GM19468 (cell line): ENCODE results near the gene MCU.
"Not testable (repeated sequence)": the region's sequence is repeated elsewhere in the genome, so short reads cannot be mapped to it uniquely, and the experiment has no call there.

ENCODE experiments used
- ATAC-seq: cut with Tn5 transposase; IDR thresholded peaks from one replicate; pipeline ENCODE4 v1.9.1; 2021; ENCODE audit warnings: mild to moderate bottlenecking, moderate library complexity, moderate number of reproducible peaks; ENCODE audit not compliant: unreplicated experiment; ENCODE audit errors: extremely low read depth

MCU gene

DNA sequence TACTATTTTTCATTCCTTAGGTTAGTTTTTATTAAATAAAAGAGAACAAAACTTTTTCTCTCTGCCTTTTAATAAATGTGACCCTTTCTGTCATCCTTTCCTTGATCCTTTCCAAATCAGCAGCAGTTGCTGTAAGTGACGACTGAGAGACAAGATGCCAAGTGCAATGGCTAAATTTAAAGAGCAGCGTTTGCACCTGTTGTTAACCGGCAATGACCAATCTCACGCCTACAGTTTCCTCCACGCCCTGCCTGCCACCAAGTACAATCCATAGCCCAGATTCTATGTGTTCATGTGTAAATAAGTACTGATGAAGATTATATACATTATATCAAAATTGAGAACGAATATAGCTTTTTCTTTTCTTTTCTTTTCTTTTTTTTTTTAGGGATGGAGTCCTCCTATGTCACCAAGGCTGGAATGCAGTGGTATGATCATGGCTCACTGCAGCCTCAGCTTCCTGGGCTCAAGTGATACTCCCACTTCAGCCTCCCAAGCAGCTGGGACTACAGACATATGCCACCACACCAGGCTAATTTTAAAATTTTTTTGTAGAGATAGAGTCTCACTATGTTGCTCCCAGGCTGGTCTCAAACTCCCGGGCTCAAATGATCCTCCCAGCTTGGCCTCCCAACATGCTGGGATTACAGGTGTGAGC is 6.5 kb upstream of the MCU start:
- ATAC-seq = no peak

DNA sequence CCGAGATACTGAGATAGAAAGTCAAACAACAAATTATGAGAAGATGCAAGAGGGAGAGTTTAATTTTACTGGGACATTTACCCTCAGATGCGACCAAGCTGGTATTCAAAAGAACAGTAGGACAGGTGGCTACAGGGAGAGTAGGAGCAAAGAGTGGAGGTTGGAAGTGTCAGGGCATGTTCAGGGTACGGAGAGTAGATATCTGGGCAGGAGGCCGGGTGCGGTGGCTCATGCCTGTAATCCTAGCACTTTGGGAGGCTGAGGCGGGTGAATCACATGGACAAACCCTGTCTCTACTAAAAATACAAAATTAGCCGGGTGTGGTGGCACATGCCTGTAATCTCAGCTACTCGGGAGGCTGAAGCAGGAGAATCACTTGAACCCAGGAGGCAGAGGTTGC is 5.5 kb upstream of the MCU start:
- ATAC-seq = not testable (repeated sequence)

DNA sequence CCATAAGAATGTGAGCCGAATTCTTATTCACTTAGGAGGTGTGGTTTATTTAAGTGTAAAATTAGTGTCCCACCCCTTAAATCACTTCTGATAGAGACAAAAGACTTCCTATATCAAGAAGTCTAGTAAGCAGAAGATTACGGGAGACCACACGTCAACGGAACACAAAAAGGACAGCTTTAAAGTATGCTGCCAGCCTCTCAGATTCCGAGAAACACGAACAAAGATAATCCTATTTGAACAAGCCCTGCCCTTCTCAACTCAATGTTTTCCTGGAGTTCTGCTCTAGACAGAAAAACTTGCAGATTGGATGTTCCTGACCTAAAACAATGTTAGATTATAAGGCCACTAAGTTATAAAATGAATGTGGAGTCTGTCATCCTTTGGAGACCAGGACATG is 4.9 kb upstream of the MCU start:
- no peak for ATAC-seq

- ATAC-seq = no peak
Measured at GRCh38 chr10:72688208-72688651, 3.7 kb upstream of the MCU start.

DNA sequence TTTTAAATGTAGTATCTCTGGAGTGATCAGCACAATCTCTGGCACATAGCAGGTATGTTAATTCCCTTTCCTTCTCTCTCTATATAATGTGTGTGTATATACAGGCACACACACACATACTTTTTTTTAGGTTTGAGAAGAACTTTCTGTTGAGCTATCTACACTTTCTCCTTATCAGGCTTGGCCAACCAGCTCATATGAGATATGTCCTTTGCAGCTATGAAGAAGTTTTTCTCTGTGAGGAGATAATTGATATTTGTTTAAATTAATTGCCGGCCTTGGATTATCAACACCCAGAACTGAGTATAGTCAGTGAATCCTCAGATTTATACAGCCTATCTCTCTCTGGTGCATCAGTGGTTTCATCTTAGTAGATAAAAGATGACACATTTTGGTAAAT is 2.3 kb upstream of the MCU start:
- no peak for ATAC-seq

- ATAC-seq = no peak
Measured at GRCh38 chr10:72690071-72690755, 1.7 kb upstream of the MCU start.

DNA sequence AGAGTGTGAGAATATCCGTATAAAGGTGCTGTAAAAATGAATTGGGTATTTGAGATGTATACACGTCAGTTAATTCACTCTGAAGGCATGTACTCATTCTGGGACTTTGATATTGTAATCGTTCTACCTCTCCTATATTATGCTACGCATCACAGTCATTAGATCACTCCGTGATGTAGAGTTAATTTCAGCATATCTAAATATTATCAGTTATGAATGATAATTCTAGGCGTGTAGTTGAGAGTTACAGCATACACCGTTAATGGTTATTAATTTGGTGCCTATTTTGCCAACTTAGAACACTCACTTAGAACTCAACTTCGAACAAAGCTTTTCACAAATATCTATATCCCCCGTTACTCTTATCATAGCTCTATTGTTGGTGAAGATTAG is 477 bp upstream of the MCU start:
- ATAC-seq = no peak

GRCh38 chr10:72692744-72692993 is 726 bp downstream of the MCU start:
- ATAC-seq = no peak

DNA sequence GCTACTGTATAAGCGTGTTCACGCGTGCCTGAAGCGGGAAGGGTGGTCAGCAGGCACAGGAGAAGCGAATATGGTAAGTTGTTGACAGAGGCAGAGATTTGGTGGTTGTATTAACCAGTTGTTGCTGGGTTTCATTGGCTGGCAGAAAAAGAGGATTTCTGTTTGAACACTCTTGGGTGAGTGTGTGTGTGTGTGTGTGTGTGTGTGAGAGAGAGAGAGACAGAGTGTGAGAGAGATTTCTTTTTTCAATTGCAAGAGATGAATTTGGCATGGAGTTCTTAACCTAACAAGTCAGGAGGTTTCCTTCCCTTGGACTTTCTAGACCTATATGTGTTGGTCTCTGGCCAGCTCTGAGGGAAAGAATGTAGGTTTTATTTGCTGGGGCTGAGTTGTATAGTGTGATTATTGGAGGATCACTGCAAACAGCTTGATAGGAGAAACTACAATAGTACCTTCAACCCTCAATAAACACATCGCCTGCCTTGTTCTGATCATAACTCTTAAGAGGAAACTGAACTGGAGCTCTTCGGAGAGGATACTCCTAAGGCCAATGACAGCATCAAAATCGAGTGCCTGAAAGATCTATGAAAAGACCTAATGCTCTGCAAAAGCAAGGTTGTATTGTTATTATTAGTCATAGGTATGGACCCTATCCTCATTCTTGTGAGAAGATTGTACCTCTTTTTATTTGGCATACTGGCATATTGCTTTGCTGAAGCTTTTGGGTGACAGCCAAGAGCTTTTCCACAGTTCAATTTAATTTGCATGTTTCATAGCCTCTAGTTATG is 1.2 kb downstream of the MCU start:
- no peak for ATAC-seq

GRCh38 chr10:72694476-72695369 is 2.8 kb downstream of the MCU start:
- ATAC-seq = no peak

DNA sequence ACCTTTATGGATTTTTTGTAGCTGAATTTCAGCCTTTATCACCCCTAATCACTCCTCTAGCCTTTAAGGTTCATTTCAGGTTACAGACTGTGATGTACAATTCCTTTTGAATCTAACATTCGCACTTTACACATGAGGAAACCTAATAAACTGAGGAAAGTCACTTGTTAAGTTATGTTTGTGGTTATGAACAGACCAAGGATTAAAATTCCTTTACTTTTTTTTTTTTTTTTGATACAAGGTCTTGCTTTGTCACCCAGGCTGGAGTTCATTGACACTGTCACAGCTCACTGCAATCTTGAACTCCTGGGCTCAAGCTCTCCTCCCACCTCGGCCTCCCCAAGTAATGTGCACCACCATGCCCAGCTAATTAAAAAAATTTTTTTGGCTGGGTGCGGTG is 3.6 kb downstream of the MCU start:
- ATAC-seq = no peak

- no peak for ATAC-seq
Measured at GRCh38 chr10:72697716-72698115, 5.8 kb downstream of the MCU start.

GRCh38 chr10:72702465-72702864 is 10.5 kb downstream of the MCU start:
- not testable (repeated sequence) for ATAC-seq

DNA sequence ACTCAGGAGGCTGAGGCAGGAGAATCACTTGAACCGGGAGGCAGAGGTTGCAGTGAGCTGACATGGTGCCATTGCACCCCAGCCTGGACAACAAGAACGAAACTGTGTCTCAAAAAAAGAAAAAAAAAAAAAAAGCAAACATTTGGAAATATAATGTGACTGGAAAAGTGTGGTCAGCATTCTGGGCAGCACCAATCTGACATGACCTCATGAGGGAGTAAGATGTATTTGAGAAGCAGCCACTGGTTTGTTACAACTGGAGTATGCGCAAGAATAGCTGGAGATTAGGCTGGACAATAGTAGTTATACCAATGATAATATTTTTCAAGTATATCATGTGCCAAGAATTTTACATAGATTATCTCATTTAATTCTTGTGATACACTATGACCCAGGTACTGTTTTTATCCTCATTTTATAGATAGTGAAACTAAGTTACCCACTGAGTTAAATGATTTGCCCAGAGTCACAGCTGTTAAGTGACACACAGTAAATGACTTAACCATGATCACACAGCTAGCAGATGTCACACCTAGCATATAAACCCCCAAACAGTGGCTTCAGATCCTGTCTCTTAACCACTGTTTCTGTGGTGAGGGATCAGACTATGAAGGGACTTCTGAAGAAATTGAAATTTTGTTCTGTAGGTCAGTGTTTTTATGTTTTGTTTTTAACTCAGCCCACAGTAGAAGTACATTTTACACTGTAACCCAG is 11.1 kb downstream of the MCU start:
- peak; percentile 46 for ATAC-seq

GRCh38 chr10:72704117-72704516 is 12.2 kb downstream of the MCU start:
- ATAC-seq = no peak

- no peak for ATAC-seq
Measured at GRCh38 chr10:72709041-72709440, 17.1 kb downstream of the MCU start.

- no peak for ATAC-seq
Measured at GRCh38 chr10:72712136-72712535, 20.2 kb downstream of the MCU start.

DNA sequence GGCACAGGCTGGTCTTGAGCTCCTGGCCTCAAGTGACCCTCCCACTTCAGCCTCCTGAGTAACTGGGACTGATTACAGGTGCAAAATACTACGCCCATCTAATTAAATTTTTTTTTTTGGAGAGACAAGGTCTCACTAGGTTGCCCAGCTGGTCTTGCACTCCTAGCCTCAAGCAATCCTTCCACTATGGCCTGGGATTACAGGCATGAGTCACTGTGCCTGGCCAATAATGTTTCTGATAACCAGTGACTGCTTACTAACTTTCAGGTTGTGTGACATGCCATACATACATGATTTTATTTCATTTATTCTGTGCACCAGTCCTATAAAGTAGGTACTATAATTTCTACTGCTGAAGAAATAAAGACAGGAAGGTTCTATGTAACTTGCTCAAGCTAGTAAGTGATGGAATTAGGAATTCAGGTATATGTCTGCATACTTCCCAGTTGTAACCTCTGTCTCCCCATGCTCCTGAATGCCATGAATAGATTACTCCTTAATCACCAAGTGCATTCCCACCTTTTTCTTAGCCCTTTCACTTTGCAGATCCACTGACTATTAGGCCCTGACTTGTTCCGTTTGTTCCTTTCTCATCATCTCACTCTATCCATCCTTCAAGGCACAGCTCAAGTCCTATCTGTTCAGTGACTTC is 28.1 kb downstream of the MCU start:
- no peak for ATAC-seq

DNA sequence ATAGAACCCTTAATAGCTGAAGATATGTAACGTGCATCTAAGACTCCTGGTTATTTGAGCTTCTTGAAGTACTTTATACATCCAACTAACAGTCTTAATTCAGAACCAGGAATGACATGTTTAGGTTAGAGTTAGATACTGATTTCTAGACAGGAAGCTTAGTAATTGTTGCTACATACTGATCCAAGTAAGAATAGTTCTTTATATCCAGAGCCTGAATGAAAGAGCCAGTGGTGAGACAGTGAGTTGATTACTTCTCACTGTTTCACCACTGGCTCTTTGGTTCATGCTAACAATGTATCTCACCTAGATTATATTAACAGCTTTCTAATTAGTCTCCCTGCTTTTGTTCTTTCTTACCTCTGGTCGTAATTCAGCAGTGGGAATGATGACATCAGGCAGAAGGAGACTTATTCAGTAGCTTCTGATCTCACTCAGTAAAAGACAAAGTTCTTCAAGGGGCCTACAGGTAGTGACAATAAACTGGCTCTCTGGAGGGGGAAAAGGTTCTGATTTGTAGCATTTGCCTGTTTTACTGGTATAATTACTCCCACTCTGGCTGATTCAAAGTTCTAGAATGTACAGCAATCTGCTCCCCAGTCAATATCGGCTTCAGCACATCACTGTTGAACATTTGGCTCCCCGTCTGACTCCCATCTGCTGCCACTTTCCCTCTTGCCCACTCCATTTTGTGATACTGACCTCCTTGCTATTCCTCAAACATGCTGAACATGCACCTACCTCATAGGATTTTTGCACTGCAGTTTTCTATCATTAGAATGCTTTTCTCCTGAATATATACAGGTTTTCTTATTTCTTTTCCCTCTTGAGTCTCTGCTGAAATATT is 29.1 kb downstream of the MCU start:
- ATAC-seq = no peak
